HG03342 (cell line): Measurements from ENCODE around the gene LILRB2.
"Not testable (repeated sequence)": the region's sequence is repeated elsewhere in the genome, so short reads cannot be mapped to it uniquely, and the experiment has no call there.

Source experiments
- ATAC-seq: cut with Tn5 transposase; IDR thresholded peaks from one replicate; pipeline ENCODE4 v1.9.1; 2021; ENCODE audit warnings: mild to moderate bottlenecking, moderate library complexity; ENCODE audit not compliant: unreplicated experiment

Gene LILRB2

GRCh38 chr19:54307389-54308020 is 26.6 kb upstream of the LILRB2 start:
- ATAC-seq: no peak

- ATAC-seq: no peak
These were observed 24.2 kb upstream of the LILRB2 start for GRCh38 chr19:54305141-54305540.

GRCh38 chr19:54302257-54302656 is 21.3 kb upstream of the LILRB2 start:
- ATAC-seq: no peak

- no peak for ATAC-seq
These were observed 18.6 kb upstream of the LILRB2 start for GRCh38 chr19:54299515-54299914.

GRCh38 chr19:54299126-54299498 is 18.2 kb upstream of the LILRB2 start:
- ATAC-seq: no peak

GRCh38 chr19:54298357-54299125 is 17.6 kb upstream of the LILRB2 start:
- ATAC-seq: no peak

- no peak for ATAC-seq
These were observed 16.9 kb upstream of the LILRB2 start for GRCh38 chr19:54297759-54298305.

GRCh38 chr19:54294539-54294938 is 13.6 kb upstream of the LILRB2 start:
- ATAC-seq: no peak

- not testable (repeated sequence) for ATAC-seq
These were observed 8.2 kb upstream of the LILRB2 start for GRCh38 chr19:54289160-54289559.

GRCh38 chr19:54287456-54287855 is 6.5 kb upstream of the LILRB2 start:
- ATAC-seq: no peak

- not testable (repeated sequence) for ATAC-seq
These were observed 5.4 kb upstream of the LILRB2 start for GRCh38 chr19:54286283-54286682.

GRCh38 chr19:54285427-54286056 is 4.6 kb upstream of the LILRB2 start:
- ATAC-seq: not testable (repeated sequence)

- ATAC-seq: no peak
These were observed 2.0 kb upstream of the LILRB2 start for GRCh38 chr19:54282686-54283470.

GRCh38 chr19:54281729-54282075 is 792 bp upstream of the LILRB2 start:
- not testable (repeated sequence) for ATAC-seq

- not testable (repeated sequence) for ATAC-seq
These were observed 469 bp downstream of the LILRB2 start for GRCh38 chr19:54280441-54280840.

GRCh38 chr19:54280025-54280424 is 885 bp downstream of the LILRB2 start:
- ATAC-seq: not testable (repeated sequence)

- no peak for ATAC-seq
These were observed 1.4 kb downstream of the LILRB2 start for GRCh38 chr19:54279406-54279962.

- ATAC-seq: not testable (repeated sequence)
These were observed 2.2 kb downstream of the LILRB2 start for GRCh38 chr19:54278571-54279195.

GRCh38 chr19:54278056-54278455 is 2.9 kb downstream of the LILRB2 start:
- ATAC-seq: not testable (repeated sequence)

GRCh38 chr19:54277111-54277615 is 3.7 kb downstream of the LILRB2 start:
- ATAC-seq: not testable (repeated sequence)
